NCI-H510A treated with DMSO at 0.1 percent for 48 hours (cell line): ENCODE measurements around the gene ADSS2.
"Not testable (repeated sequence)": the region's sequence is repeated elsewhere in the genome, so short reads cannot be mapped to it uniquely, and the experiment has no call there.

ENCODE experiments used
- DNase-seq: peaks from one replicate; lab custom pipeline; 2025; lab: John Stamatoyannopoulos, UW

Gene ADSS2

DNA sequence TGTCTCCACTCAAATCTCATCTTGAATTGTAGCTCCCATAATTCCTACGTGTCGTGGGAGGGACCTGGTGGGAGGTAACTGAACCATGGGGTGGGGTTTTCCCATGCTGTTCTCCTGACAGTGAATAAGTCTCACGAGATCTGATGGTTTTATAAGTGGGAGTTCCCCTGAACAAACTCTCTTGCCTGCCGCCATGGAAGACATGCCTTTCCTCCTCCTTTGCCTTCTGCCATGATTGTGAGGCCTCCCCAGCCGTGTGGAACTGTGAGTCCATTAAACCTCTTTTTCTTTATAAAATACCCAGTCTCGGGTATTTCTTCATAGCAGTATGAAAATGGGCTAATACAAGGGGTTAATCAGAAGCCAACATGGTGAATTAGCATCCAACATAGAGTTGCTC, 86.4 kb downstream of the ADSS2 start:
- not testable (repeated sequence) for DNase-seq

DNA sequence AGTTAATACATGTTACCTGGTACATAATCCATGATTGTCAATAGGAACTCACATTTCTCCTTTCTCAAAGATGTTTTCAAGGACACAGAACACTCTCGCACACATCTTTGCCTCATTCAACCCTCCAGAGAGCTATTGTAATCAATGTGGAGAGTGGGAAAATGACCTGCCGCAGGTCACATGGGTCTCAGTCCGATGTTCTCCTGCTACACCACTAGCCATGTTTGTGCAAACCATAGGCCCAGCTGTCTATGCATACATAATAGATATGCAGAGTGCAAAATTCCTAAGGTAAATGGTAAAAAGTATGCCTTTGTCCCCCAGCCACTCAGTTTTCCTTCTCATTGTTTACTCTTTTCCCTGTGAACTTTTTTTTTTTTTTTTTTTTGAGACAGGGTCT, 89.2 kb downstream of the ADSS2 start:
- no peak for DNase-seq

DNA sequence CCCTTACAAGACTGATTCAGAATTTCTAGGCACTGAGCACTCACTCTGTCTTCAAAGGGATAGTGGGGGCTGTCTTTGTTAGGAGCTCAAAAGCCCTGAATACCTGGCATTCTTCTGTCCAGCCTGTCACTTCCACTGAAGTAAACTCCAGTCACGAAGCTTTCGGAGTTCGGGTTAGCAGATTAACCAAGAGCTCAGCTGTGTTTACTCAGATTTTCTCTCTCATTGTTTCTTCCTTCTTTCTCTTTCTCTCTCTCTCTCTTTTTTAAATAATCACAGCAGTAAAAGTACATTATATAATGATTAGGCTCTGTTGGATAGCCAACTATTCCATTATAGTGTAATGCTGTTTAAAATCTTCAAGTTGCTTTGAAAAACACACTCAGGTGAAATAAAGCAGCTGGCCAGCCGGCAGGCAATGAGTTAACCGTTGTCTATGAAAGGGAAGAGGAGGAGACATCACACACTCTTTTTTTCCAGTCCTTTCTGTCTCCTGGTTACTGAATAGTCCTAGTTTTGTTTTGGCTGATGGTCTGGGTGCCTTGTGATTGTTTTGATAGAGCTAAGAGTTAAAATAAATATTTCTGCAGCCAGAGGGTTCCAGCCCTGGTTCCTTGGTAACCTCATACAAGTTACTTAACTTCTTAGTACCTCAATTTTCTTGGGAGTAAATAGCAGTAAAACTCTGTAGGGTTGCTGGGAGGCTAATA, 89.8 kb downstream of the ADSS2 start:
- DNase-seq: no peak
